Stomach (tissue), 9 donors: ENCODE data around the gene PDCD4. TPM values are rescaled to one million over a fixed set of nuclear protein-coding genes. Genes with fewer than 3 reads are reported as not detected.
"Not testable (repeated sequence)": the region's sequence is repeated elsewhere in the genome, so short reads cannot be mapped to it uniquely, and the experiment has no call there.

ENCODE experiments used
- DNase-seq, 2 donors: peaks; one replicate each; pipeline versions ENCODE4 v3.0.0 to v3.0.0-alpha.2; 2013 to 2019
- H3K27ac ChIP-seq, 5 donors: fragments of 200-600 bp in 4 of 5; sonication (generic) in 4 of 5; one replicate each; pipeline ENCODE4 v1.5.1; 2013 to 2019; ENCODE audit warnings: mild to moderate bottlenecking in 1 of 5, moderate library complexity in 1 of 5
- H3K27me3 ChIP-seq, 3 donors: fragments of 200-600 bp; sonication (generic); one replicate each; pipeline ENCODE4 v1.5.1; 2017 to 2019; ENCODE audit warnings: mixed run types in 1 of 3
- H3K36me3 ChIP-seq, 4 donors: fragments of 200-600 bp; sonication (generic); 1 replicate in 3 of 4; 2 replicates in 1 of 4; pipeline ENCODE4 v1.5.1; 2016 to 2019
- H3K4me1 ChIP-seq, 4 donors: fragments of 200-600 bp; sonication (generic); one replicate each; pipeline ENCODE4 v1.5.1; 2016 to 2019
- H3K4me3 ChIP-seq, 4 donors: fragments of 200-600 bp; sonication (generic) in 3 of 4; one replicate each; pipeline ENCODE4 v1.5.1; 2016 to 2019; ENCODE audit warnings: mild to moderate bottlenecking in 1 of 4
- H3K9me3 ChIP-seq, 4 donors: fragments of 200-600 bp; sonication (generic); one replicate each; pipeline ENCODE4 v1.5.1; 2016 to 2019
- EP300 ChIP-seq: sonication (generic); formaldehyde crosslinking; IDR thresholded peaks from one replicate; pipeline ENCODE4 v1.6.1; 2017; ENCODE audit warnings: antibody characterized with exemption
- POLR2A ChIP-seq, 4 donors: fragments of 450-650 bp; IDR thresholded peaks; one replicate each; pipeline ENCODE4 v1.6.1; 2016; ENCODE audit warnings: antibody characterized with exemption in 4 of 4, control low read depth in 2 of 4, mild to moderate bottlenecking in 1 of 4, moderate library complexity in 1 of 4
- POLR2AphosphoS5 ChIP-seq, 3 donors: sonication (generic); formaldehyde crosslinking; IDR thresholded peaks; one replicate each; pipeline ENCODE4 v1.6.1; 2016; ENCODE audit warnings: antibody characterized with exemption in 3 of 3
- WGBS, 5 donors: extraction: QIAGEN DNeasy Blood & Tissue Kit in 3 of 5; methylation state at CpG; one replicate each; pipeline versions ENCODE4 v1.1.5 to v1.1.7; 2013 to 2018; 5-methylcytosine and 5-hydroxymethylcytosine counted together
- intact Hi-C: fragments of 100-400 bp; cut with DNase I; formaldehyde crosslinking; loops from one replicate; pipeline ENCODE4 v1.15.1; 2023; ENCODE audit warnings: low total_unique reads
- polyA plus RNA-seq, 3 donors: library from polyadenylated mRNA; stranded (reverse); fragments of 200-250 nt; gene quantifications; one replicate each; pipeline ENCODE4 v1.2.3, GENCODE V29; 2013
- total RNA-seq, 5 donors: library from RNA; depleted of rRNA; stranded (reverse); fragments of >200 nt; gene quantifications; one replicate each; pipeline versions ENCODE4 v1.1.0 to v1.2.3, GENCODE V29; 2014 to 2016
- TF ChIP-seq, protein P1 (sequence below), 7 experiments: fragments of 450-650 bp in 4 of 7; fragments of 200-600 bp in 3 of 7; sonication (generic) in 3 of 7; IDR thresholded peaks; one replicate each; pipeline ENCODE4 v1.5.1; 2016 to 2019; ENCODE audit warnings: antibody characterized with exemption in 7 of 7, control low read depth in 2 of 7, mild to moderate bottlenecking in 1 of 7
- donor health status: healthy with polysubstance abuse.
- donor health status: Bipolar disorder and iron deficiency.
- donor health status: healthy.

PDCD4 gene
- total and polyA plus RNA-seq, 8 donors: 39.3 to 605 (median 119) TPM

DNA sequence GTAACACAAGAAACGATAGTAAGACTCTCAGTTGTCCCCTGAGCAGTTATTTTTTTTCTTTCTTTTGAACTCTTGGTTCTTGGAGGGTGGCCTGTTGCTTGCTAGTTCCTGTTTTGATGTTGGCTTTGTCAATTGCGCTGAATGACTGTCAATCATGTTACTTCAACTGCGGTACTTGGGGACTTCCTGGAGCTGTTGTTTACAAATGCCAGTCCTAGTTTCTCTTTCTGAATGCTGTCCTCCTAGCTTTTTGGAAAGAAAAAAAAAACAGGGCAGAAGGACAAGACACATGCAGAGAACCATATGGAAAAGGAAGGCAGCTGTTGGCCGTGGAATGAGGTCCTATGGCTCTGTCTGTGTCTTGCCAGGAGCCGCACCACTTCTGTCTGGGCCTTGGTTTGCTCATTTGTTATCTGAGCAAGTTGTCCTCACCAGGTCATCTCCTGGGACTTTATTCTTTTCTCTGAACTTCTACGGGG lies 7.0 kb upstream of the PDCD4 start:
- no peaks in the 10 kb centered on the region for H3K27me3 ChIP-seq
- TF ChIP-seq POLR2AphosphoS5 (IDR thresholded peaks at IDR 0.05) (peak in 2 of 3 donors; percentile 51 to 55), EP300 (no peak)
- WGBS, 5 donors: 28 to 36% (median 32%) methylated on average over 6 of the region's 6 CpGs
- H3K4me3 ChIP-seq: no peak overlapping the region
- H3K4me1 ChIP-seq: peaks cover 56 to 94% (median 63%) of the 10 kb centered on the region in 4 donors
- DNase-seq: peak in 1 of 2 donors; percentile 82
- intact Hi-C loops: no loop called here
- H3K27ac ChIP-seq: peak overlapping the region; percentile 83 to 99 (median 97)
- no peaks in the 10 kb centered on the region for H3K36me3 ChIP-seq
- no peaks in the 10 kb centered on the region for H3K9me3 ChIP-seq

DNA sequence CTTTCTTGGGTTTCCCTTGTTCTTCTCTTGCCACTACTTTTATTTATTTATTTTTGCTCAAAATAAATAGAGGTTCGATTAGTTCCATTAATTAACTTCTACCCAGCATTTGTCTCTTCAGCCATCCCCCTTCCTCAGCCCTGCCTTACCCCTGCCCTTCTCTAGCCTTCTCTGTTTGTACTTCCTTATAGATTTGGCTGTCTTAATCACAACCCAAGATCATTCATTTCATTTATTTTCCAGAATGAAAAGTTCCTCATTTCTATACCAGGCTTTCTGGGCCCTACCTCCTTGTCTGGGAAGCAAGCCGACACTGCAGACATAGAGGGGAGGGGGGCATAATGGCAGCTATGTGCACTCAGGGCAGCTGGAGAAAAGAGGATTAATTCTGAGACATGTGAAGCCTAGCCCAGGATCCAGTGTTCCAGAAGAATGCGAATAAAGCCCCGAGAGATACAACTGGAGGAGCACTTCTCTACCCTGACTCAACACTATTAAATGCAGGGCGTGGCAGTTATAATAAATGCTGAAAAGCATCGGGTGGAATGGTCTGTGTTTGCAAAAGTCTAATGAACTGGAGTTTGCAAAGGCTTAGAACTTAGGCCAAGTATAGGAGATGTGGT lies 6.4 kb upstream of the PDCD4 start:
- TF ChIP-seq, protein P1, sequence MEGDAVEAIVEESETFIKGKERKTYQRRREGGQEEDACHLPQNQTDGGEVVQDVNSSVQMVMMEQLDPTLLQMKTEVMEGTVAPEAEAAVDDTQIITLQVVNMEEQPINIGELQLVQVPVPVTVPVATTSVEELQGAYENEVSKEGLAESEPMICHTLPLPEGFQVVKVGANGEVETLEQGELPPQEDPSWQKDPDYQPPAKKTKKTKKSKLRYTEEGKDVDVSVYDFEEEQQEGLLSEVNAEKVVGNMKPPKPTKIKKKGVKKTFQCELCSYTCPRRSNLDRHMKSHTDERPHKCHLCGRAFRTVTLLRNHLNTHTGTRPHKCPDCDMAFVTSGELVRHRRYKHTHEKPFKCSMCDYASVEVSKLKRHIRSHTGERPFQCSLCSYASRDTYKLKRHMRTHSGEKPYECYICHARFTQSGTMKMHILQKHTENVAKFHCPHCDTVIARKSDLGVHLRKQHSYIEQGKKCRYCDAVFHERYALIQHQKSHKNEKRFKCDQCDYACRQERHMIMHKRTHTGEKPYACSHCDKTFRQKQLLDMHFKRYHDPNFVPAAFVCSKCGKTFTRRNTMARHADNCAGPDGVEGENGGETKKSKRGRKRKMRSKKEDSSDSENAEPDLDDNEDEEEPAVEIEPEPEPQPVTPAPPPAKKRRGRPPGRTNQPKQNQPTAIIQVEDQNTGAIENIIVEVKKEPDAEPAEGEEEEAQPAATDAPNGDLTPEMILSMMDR (IDR thresholded peaks at IDR 0.05): no peak
- TF ChIP-seq POLR2AphosphoS5 (IDR thresholded peaks at IDR 0.05) (no peak), EP300 (no peak), POLR2A (IDR thresholded peaks at IDR 0.05) (no peak)
- H3K4me3 ChIP-seq: no peak overlapping the region
- H3K4me1 ChIP-seq: peaks cover 50 to 94% (median 59%) of the 10 kb centered on the region in 4 donors
- H3K9me3 ChIP-seq: no peaks in the 10 kb centered on the region
- H3K27me3 ChIP-seq: no peaks in the 10 kb centered on the region
- peak overlapping the region; percentile 83 to 99 (median 97) for H3K27ac ChIP-seq
- intact Hi-C loops: no loop called here
- DNase-seq: peak in 1 of 2 donors; percentile 73
- WGBS, 5 donors: 14 to 19% (median 17%) methylated on average over 6 of the region's 6 CpGs
- H3K36me3 ChIP-seq: no peaks in the 10 kb centered on the region

DNA sequence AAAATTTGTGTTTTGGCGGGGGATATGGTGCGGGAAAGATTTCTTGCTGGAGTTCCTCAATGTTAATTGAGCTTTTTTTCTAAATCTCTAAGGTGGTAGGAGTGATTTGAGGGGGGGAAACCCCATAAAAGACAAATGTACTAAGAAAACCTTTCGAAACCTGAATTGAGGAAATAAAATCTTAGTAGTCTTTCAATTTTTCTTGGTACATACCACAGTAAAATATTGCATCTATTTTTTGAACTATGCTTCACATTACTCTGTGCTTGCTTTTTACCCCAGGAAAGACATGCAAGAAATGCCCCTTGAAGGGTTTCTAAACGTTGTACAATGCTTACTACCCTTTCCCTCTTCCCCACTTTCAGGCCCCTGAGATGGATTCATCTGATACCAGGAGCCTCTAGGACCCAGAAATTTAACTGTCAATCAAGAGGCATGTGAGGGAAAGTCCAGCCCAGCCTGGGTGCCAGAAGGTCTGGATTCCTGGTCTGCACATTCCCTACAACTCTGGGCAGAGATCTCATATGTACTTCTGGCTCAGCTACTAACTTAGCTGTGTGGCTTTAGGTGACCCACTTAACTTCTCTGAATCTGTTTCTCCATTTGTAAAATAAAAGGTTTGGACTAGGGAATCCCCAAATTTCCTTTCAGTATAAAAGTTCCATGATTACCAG lies 5.8 kb upstream of the PDCD4 start:
- TF ChIP-seq POLR2A (IDR thresholded peaks at IDR 0.05): no peak
- TF ChIP-seq, protein P1 (IDR thresholded peaks at IDR 0.05): no peak
- no peaks in the 10 kb centered on the region for H3K36me3 ChIP-seq
- no peak overlapping the region for H3K4me3 ChIP-seq
- DNase-seq: no peak
- intact Hi-C loops: no loop called here
- 38 to 53% (median 47%) methylated on average over 4 of the region's 4 CpGs for WGBS, 5 donors
- H3K27me3 ChIP-seq: no peaks in the 10 kb centered on the region
- H3K4me1 ChIP-seq: peaks cover 45 to 94% (median 58%) of the 10 kb centered on the region in 4 donors
- H3K9me3 ChIP-seq: no peaks in the 10 kb centered on the region
- peak overlapping the region; percentile 83 to 99 (median 97) for H3K27ac ChIP-seq

DNA sequence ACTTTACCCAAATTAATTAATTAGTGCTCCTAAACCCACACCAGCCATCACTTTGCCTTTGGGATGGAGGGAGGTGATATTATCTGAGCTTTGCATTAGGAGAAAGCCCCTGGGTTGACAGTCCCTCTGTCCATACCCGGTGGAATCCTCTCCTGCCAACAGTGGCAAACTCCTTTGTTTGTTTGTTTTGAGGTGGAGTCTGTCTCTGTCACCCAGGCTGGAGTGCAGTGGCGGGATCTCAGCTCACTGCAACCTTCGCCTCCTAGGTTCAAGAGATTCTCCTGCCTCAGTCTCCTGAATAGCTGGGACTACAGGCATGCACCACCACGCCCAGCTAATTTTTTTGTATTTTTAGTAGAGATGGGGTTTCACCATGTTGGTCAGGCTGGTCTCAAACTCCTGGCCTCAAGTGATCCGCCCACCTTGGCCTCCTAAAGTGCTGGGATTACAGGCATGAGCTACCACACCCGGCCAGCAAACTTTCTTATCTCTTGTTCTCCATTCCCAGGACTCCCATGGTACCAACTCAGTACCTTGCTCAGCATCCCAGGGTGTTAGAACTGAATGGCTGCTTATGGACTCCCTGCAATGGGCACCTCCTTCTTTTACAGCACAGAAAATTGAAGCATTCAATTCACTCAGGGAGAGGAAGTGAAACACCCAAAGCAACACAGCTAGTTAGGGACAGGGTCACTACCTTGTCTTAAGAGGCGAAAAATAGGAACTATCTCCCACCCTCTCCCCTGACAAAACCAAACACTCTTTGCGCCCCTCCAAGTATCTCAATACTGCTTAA lies 4.5 kb upstream of the PDCD4 start:
- H3K4me1 ChIP-seq: peaks cover 45 to 85% (median 55%) of the 10 kb centered on the region in 4 donors
- intact Hi-C loops: not testable (repeated sequence)
- WGBS, 5 donors: 74 to 83% (median 76%) methylated on average over 8 of the region's 8 CpGs

DNA sequence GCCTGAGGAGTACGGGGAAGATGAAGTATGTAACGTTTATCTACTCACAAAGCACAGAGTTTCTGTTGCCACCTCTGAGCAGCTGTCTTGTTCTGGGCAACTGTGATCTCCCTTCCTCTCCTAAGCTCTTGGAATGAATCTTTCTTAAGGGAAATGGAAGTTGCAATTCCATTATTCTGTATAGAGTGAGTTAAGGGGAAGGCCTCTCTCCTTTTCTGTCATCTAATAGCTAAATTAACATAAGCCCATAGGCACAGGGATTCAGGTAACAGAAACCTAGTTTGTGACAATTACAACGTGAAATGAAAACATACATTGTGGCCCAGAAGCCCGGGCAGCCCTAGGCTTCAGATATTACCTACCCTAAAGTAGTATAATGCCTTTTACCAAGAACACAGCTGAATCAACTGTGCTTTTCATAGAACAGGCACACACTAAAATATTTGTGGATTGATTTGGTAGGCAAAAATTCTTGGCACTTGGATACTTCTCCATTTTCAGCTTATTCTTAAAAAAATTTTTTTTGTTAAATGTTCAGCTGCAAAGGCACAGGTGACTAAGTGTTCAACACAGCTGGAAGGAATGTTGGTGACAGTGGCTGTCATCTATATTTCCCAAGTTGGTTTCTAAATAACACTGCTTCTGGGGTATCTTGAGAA lies 3.8 kb upstream of the PDCD4 start:
- Histone ChIP-seq H3K4me1 (peaks cover 45 to 78% (median 55%) of the 10 kb centered on the region in 4 donors), H3K36me3 (no peaks in the 10 kb centered on the region), H3K27ac (peak overlapping the region; percentile 51 to 99 (median 97)), H3K4me3 (no peak overlapping the region), H3K27me3 (no peaks in the 10 kb centered on the region), H3K9me3 (no peaks in the 10 kb centered on the region)
- no peak for TF ChIP-seq EP300
- DNase-seq: no peak
- WGBS, 5 donors: 38 to 58% (median 43%) methylated on average over 4 of the region's 4 CpGs
- intact Hi-C loops: no loop called here

More for the DNA sequence above, 4.5 kb upstream of the PDCD4 start:
- not testable (repeated sequence) for H3K4me3 ChIP-seq, DNase-seq, H3K36me3 ChIP-seq, H3K27me3 ChIP-seq, H3K9me3 ChIP-seq
- peak overlapping the region; percentile 51 to 99 (median 97) for H3K27ac ChIP-seq
